Cardiac septum (tissue), 1 donor: Measurements from ENCODE around the gene WRAP53. TPM values are rescaled to one million over a fixed set of nuclear protein-coding genes. Genes with fewer than 3 reads are reported as not detected.

Experiments
- DNase-seq: peaks from one replicate; pipeline ENCODE4 v3.0.0-alpha.2; 2020; ENCODE audit warnings: low spot score
- intact Hi-C: fragments of 100-400 bp; cut with DNase I; formaldehyde crosslinking; loops from one replicate; pipeline ENCODE4 v1.14.0; 2022
- total RNA-seq: library from RNA; stranded (reverse); fragmentation: NEBNext Ultra II Directional; extraction: Animal tissue kit (Norgen Biotek cat#: 25700); gene quantifications from one replicate; pipeline ENCODE4 v1.2.1, GENCODE V29; 2021
- donor health status: DM: no; HTN: no; CAD: no.

The WRAP53 gene
- total RNA-seq, 1 donor from 2014 or later: 3.2 TPM

DNA sequence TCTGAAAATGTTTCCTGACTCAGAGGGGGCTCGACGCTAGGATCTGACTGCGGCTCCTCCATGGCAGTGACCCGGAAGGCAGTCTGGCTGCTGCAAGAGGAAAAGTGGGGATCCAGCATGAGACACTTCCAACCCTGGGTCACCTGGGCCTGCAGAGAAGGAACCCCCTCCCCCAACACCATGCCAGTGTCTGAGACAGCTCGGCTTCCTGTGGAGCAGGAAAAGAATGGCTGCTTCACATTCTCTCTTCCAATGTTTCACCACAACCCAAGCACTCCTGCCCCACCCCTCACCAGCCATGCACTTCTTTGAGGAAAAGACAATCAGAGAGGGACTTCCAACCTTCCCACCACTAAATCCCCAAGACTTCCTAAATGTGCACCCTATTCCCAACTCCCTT, 11.7 kb upstream of the WRAP53 start:
- DNase-seq: no peak
- intact Hi-C loops: no loop called here

DNA sequence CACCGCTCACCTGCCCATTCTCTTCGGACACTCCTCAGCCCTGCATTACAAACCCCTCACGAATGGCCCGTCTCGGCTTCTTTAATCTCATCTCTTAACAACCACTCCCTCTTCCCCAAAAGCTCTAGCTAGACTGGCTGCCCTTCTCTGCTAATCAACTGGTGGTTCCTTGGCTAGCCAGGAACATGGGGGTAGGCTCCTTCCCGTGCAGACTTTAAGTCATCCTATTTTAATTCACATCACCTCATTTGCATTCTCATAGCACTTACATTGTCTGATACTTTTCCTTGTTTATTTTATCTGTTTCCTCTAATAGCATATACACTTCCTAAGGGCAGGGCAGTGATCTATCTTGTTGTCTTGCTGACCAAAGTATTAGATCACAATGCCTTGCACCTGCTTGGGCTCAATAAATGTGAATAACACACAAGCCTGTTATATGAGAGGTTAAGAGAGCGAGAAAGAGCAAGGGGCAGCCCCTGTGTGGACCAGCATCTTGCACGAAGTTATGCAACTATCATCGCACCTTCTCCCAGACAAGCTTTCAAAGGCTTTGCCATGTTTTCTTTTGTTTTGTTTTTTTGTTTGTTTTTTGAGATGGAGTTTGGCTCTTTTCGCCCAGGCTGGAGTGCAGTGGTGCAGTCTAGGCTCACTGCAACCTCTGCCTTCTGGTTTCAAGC, 10.7 kb upstream of the WRAP53 start:
- DNase-seq: no peak
- intact Hi-C loops: no loop called here

DNA sequence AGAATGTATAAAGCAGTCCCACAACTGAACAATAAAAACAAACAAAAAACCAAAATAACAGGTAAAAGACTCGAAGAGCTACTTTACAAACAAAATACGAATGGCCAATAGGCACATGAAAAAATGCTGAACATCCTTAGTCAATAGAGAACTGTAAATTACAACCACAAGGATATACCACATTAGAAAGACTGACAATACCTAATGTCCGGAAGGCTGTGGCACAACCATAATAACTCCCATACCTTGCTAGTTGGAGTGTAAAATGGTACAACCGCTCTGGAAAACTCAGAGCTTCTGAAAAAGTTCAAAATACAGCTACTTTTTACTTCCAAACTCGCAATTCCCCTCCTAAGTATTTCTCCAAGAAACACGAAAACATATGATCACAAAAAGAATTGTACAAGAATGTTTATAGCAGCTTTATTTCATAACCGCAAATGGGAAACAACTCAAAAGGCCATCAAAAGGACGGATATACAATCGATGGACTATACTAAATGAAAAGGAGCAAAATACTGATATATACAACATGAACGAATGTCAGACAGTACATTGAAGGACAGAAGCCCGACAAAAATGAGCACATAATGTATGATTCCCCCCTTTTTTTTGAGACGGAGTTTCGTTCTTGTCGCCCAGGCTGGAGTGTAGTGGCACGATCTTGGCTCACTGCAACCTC, 3.3 kb upstream of the WRAP53 start:
- intact Hi-C loops: loop anchor here (5.0 kb wide), 1 partner anchor 73 kb away; the partner anchor contains the start of gene FXR2
- DNase-seq: no peak

DNA sequence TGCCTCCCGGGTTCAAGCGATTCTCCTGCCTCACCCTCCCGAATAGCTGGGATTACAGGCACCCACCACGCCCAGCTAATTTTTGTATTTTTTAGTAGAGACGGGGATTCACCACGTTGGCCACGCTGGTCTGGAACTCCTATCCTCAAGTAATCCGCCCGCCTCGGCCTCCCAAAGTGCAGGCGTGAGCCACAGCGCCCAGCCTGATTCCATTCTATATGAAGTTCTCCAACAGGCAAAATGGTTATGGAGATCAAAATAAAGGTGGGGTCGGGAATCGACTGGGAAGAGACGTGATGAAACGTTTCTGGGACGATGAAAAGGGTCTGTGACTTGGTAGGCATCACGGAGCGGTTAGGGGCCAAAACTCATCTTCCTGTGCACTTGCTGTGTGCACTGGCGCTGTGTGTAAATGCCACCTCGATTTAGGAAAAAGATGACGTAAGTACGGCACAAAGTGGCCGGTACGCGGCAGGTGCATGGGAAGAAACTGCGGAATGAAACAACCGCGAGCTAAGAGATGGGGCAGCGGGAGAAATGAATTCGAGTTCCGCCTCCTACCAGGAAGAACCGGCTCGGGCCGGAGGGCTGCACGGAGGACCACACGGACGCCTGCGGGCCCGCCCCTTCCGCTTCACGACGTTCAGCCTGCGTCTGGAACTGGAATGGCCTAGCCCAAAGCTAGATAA, 2.6 kb upstream of the WRAP53 start:
- DNase-seq: peak; percentile 96
- intact Hi-C loops: loop anchor here (2.0 to 5.0 kb wide), 3 partner anchors 55 to 103 kb away; partner anchors contain the start of genes FXR2, MPDU1 and SHBG

DNA sequence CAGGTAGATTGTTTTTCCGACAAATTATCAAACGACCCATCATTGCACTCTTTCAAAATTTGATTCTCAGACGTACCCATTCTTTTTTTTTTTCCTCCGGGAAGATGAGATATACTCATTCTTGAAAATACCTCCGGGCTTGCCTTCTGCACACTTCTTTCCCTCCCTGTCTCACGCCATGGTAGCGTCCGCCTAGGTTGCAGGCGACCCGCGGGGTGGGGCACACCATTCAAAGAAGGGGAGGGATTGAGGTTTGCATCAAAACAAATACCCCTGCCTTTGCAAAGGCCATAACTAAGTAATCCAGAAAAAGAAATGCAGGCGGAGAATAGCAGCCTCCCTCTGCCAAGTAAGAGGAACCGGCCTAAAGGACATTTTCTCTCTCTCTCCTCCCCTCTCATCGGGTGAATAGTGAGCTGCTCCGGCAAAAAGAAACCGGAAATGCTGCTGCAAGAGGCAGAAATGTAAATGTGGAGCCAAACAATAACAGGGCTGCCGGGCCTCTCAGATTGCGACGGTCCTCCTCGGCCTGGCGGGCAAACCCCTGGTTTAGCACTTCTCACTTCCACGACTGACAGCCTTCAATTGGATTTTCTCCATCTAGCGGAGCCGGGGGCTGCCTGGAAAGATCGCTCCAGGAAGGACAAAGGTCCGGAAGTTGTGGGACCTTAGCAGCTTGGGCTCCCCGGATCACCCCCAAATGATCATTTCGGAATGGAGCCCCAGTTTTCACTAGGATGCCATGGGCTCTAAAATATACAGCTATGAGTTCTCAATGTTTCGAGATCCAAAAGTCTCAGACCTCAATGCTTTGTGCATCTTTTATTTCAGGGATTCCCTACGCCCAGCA, 1.8 kb upstream of the WRAP53 start:
- peak; percentile 89 for DNase-seq
- intact Hi-C loops: loop anchor here (2.0 to 5.0 kb wide), 3 partner anchors 56 to 104 kb away; partner anchors contain the start of genes FXR2, MPDU1 and SHBG

DNA sequence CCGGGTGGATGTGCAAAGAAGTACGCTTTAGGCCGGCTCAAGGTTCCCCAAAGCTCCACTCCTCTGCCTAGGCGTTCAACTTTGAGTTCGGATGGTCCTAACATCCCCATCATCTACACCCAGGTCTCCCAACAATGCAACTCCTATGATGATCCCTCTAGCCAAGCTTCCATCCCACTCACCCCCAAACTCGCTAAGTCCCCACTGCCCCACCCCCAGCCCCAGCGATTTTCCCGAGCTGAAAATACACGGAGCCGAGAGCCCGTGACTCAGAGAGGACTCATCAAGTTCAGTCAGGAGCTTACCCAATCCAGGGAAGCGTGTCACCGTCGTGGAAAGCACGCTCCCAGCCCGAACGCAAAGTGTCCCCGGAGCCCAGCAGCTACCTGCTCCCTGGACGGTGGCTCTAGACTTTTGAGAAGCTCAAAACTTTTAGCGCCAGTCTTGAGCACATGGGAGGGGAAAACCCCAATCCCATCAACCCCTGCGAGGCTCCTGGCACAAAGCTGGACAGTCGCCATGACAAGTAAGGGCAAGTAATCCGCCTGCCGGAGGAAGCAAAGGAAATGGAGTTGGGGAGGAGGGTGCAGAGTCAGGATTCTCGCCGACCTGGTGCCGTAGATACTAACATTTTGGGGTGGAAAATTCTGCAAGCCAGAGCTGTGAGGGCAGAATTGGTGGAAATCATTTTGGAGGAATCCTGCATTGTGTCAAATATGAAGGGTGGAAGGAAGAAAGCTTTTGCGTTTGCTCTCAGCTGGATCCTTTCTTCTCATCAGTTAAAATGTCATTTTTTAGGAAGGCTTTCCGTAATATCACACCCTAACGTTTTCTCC, 987 bp upstream of the WRAP53 start, which contains the start of gene TP53:
Gene TP53, minus strand, starts transcription at position 419 of the 836 bp plus-strand sequence. CDS start 10,896 bp downstream, outside the sequence.
- DNase-seq: peak; percentile 94
- intact Hi-C loops: loop anchor here (2.0 to 5.0 kb wide), 3 partner anchors 56 to 104 kb away; partner anchors contain the start of genes FXR2, MPDU1 and SHBG

DNA sequence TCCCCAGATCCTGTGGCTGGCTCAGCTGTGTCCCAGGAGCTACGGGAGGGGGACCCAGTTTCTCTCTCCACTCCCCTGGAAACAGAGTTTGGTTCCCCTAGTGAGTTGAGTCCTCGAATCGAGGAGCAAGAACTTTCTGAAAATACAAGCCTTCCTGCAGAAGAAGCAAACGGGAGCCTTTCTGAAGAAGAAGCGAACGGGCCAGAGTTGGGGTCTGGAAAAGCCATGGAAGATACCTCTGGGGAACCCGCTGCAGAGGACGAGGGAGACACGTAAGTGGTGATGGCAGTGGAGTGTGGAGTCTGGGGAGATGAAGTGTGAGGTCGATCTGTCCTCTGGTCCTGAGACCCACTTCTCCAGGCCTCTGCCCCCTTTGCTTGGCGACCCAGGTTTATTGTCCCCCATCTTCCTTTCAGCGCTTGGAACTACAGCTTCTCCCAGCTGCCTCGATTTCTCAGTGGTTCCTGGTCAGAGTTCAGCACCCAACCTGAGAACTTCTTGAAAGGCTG, 585 bp downstream of the WRAP53 start:
- intact Hi-C loops: loop anchor here (1.0 to 5.0 kb wide), 2 partner anchors 28 to 77 kb away; partner anchors contain the start of genes DNAH2 and FXR2

DNA sequence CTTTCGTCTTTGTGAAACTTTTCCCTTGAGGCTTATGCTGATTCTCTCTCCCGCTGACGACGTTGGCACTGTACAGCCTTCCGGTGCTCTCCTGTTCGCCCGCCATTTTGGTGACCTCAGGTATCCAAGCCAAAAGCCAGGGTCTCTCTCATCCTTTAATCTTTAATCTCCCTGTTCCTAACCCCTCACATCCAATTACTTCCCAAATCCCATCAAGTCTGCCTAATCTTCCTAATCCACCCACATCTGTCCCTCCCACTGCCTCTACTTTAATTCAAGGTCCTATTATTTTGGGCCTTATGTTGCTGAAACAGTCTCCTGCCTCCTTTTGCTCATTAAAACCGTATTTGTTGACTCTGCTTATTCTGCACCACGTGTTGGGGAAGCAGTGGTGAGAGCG, 7.3 kb downstream of the WRAP53 start:
- intact Hi-C loops: no loop called here
- DNase-seq: no peak

More for the DNA sequence above, 585 bp downstream of the WRAP53 start:
- no peak for DNase-seq

DNA sequence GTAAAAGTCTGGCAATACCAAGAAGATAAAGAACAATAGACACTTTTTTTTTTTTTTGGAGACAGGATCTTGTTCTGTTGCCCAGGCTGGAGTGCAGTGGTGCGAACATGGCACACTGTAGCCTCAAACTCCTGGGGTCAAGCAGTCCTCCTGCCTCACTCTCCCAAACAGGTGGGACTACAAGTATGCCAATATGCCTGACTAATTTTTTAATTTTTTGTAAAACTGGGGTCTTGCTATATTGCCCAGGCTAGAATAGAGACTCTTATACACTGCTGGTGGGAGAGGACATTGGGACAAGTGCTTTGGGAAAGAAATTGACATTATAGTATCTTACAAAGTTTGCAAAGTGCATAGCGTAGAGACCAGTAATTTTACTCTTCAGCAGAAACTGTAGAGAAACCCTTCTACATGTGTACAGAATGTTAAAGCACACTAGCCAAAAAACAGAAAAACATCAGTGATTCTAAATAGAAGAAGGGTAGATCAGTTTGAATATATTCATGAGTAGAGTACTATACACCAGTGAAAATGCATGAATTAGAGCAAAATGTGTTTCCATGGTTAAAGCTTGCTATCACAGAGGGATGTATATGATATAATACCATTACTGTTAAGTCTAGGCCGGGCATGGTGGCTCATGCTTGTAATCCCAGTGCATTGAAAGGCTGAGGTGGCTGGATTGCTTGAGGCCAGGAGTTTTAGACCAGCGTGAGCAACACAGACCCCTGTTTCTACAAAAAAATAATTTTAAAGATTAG, 9.7 kb downstream of the WRAP53 start:
- intact Hi-C loops: no loop called here
- no peak for DNase-seq

DNA sequence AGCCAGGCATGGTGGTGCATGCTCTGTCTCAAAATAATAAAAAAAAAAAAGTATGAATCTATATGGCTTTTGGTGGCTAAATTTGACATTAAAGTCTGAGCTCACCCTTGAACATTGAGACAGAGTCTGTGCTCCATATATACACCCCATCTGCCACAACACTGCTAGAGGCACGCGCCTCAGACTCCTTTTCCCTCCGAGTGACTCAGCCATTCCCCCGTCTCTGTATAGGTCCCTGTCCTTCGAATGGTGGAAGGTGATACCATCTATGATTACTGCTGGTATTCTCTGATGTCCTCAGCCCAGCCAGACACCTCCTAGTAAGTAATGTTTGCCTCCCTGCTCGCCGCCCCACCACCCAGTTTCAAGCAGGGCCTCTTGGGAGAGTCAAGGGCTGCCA, 12.2 kb downstream of the WRAP53 start:
- DNase-seq: no peak
- intact Hi-C loops: no loop called here

DNA sequence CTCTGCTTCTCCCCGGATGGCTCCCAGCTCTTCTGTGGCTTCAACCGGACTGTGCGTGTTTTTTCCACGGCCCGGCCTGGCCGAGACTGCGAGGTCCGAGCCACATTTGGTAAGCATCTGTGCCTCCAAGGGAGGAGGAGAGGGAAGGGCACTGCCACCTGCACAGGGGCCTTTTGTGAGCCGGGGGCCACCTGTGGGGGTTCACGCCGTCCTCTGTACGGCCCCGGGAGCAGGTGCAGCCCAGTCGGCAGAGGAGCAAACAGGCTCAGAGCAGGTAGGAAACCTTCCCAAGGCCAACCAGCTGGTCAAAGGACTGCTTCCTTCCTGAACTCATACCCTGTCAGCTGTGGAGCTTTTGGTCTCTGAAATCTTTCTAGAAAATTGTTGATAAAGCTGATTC, 13.4 kb downstream of the WRAP53 start:
- no peak for DNase-seq
- intact Hi-C loops: no loop called here

DNA sequence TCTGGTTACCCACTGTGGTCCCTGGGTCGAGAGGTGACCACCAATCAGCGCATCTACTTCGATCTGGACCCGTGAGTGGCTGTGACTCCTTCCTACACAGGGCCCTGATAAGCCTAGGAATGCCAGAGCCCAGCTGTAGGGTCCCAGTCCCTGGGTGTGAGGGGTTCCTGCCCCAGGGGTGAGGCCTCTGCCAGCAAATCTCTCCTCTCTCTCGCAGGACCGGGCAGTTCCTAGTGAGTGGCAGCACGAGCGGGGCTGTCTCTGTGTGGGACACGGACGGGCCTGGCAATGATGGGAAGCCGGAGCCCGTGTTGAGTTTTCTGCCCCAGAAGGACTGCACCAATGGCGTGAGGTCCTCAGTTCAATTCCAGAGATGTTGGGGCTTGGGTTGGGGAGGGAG, 14.5 kb downstream of the WRAP53 start:
- intact Hi-C loops: no loop called here
- no peak for DNase-seq

DNA sequence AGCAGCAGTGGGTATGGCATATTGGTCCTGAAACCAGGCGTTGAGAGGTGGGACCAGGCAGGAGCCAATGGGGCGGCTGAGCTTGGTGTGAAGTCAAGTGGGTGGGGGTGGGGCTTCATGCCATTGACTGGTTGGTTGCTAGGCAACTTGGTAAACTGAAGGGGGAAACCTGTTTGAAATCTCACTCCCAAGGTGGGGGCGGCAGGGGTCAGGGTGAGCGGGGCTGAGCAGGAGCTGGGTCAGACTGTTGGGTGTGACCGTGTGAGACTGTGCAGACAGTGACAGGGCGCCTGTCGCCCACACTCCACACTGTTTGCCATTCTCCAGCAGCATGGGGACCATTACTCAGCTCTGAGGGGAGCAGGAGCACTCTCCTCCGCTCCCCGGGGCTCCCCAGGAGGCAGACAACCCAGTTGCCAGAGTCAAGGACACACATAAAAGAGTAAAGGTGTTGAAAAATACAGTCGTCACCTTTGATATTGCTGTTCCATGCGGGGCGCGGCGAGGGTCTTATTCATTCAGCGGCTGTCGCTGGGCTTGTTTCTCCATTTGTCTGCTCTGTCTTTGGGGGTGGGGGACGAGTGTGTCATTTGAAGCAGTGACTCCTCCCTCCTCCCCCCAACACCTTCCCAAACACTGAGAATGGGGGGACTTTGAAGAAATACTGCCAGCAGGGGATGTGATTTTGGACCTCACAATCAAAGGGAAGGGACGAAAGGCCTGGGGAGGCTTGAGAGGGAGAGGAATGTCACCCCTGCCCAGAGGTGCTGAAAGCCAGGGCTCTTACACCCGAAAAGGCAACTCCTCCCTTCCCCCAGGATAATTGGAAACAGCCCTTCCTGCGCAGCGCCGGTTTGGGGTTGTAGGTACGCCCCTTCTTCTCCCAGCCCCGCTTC, 15.6 kb downstream of the WRAP53 start:
- intact Hi-C loops: no loop called here
- no peak for DNase-seq

DNA sequence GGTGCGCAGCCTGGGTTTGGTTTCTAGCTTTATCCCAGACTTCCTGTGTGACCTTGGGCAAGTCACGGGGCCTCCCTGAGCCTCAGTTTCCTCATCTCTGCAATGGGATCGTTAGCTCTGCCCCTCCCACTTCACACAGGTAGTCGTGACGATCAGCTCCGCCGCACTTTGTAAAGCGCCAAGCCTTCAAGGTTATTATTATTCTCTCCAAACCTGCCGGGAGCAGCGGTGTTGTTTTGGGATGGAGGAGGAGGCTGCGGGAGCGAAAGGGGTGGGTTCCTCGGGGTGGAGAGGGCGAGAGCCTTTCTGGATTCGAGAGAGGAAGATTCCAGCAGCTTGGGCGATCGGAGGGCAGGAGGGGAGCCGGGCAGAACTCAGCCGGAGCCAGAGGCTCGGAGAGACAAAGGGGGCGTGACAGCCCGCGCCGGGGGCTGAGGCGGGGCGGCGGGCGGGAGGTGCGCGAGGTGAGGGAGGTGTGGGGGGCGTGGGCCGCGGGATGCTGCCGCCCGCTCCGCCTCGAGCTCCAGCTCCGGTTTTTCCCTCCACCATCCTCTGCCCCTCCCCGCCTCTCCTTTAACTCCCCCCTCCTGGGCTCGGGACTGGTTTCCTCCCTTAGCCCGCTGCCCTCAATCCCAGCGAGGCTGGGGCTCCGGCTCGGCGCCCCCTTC, 16.5 kb downstream of the WRAP53 start, which contains the start of gene EFNB3:
Gene EFNB3, plus strand, starts transcription at position 602 of the 668 bp plus-strand sequence. CDS start 397 bp downstream, outside the sequence.
- DNase-seq: no peak
- intact Hi-C loops: no loop called here

DNA sequence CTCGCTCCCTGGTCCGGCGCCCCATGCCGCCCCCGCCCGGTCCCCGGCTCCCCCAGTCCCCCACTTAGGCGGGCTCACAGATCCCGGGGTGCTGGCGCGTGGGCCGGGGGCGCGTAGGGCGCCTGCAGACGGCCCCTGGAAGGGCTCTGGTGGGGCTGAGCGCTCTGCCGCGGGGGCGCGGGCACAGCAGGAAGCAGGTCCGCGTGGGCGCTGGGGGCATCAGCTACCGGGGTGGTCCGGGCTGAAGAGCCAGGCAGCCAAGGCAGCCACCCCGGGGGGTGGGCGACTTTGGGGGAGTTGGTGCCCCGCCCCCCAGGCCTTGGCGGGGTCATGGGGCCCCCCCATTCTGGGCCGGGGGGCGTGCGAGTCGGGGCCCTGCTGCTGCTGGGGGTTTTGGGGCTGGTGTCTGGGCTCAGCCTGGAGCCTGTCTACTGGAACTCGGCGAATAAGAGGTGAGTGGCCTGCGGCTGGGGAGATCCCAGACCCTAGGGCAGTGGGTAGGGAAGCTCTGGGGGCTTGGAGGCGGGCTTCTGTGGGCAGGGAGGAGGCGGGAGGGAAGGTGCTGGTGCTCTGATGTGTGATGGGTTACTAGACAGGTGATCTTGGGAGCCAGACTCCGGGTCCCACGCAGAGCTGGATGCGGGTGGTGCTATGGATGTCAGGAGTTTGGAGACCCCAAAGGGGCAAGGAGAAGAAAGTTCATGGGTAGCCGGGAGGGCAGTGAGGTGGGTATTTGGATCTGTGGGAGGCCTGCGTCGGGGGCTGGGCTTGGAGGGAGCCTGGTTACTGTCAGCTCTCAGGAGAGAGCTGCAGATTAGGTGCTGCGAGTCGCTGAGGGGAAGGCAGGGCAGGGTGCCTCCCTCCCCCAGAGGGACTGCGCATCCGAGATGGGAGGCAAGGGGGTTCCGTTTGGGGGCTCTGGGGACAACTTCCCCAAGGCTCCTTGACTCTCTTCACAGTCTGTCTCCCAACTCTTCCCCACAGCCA, 17.3 kb downstream of the WRAP53 start:
- intact Hi-C loops: no loop called here
- no peak for DNase-seq
